ENCODE measurements around the gene PTPRJ. TPM values are rescaled to one million over a fixed set of nuclear protein-coding genes. Genes with fewer than 3 reads are reported as not detected.

Gene PTPRJ
- total RNA-seq, 1 donor from 2014 or later: 1.6 TPM

- FAIRE-seq (no peak), DNase-seq (ENCODE audit: low read depth) (peak; percentile 74)
- no peaks in the 10 kb centered on the region for H3K27me3 ChIP-seq (ENCODE audit: control insufficient read depth, insufficient read depth, low read length)
- no peak overlapping the region for H3K4me3 ChIP-seq (ENCODE audit: low read depth, low read length)
- TF ChIP-seq CTCF (IDR thresholded peaks at IDR 0.05; ENCODE audit: insufficient read depth, low read length, severe bottlenecking): peak; percentile 44
- H3K36me3 ChIP-seq (ENCODE audit: control insufficient read depth, insufficient read depth, low read length): no peaks in the 10 kb centered on the region
Measured at GRCh38 chr11:48116437-48117228, 136.3 kb downstream of the PTPRJ start.

GRCh38 chr11:48122246-48122645 lies 141.9 kb downstream of the PTPRJ start:
- H3K27me3 ChIP-seq (ENCODE audit: control insufficient read depth, insufficient read depth, low read length): no peaks in the 10 kb centered on the region
- no peak for DNase-seq (ENCODE audit: low read depth)
- FAIRE-seq: no peak
- no peak for TF ChIP-seq CTCF (IDR thresholded peaks at IDR 0.05; ENCODE audit: insufficient read depth, low read length, severe bottlenecking)
- no peaks in the 10 kb centered on the region for H3K36me3 ChIP-seq (ENCODE audit: control insufficient read depth, insufficient read depth, low read length)
- no peak overlapping the region for H3K4me3 ChIP-seq (ENCODE audit: low read depth, low read length)

GRCh38 chr11:48122656-48123055 lies 142.3 kb downstream of the PTPRJ start:
- no peaks in the 10 kb centered on the region for H3K27me3 ChIP-seq (ENCODE audit: control insufficient read depth, insufficient read depth, low read length)
- no peak overlapping the region for H3K4me3 ChIP-seq (ENCODE audit: low read depth, low read length)
- H3K36me3 ChIP-seq (ENCODE audit: control insufficient read depth, insufficient read depth, low read length): no peaks in the 10 kb centered on the region
- TF ChIP-seq CTCF (IDR thresholded peaks at IDR 0.05; ENCODE audit: insufficient read depth, low read length, severe bottlenecking): no peak
- FAIRE-seq (no peak), DNase-seq (ENCODE audit: low read depth) (no peak)

GRCh38 chr11:48123254-48123875 lies 143.0 kb downstream of the PTPRJ start:
- Histone ChIP-seq H3K4me3 (ENCODE audit: low read depth, low read length) (no peak overlapping the region), H3K36me3 (ENCODE audit: control insufficient read depth, insufficient read depth, low read length) (no peaks in the 10 kb centered on the region), H3K27me3 (ENCODE audit: control insufficient read depth, insufficient read depth, low read length) (no peaks in the 10 kb centered on the region)
- FAIRE-seq: no peak
- no peak for TF ChIP-seq CTCF (IDR thresholded peaks at IDR 0.05; ENCODE audit: insufficient read depth, low read length, severe bottlenecking)
- DNase-seq (ENCODE audit: low read depth): no peak

GRCh38 chr11:48123934-48124755 lies 143.8 kb downstream of the PTPRJ start:
- no peak for FAIRE-seq

More at GRCh38 chr11:48123934-48124755, 143.8 kb downstream of the PTPRJ start:
- H3K27me3 ChIP-seq (ENCODE audit: control insufficient read depth, insufficient read depth, low read length): no peaks in the 10 kb centered on the region
- H3K36me3 ChIP-seq (ENCODE audit: control insufficient read depth, insufficient read depth, low read length): no peaks in the 10 kb centered on the region
- no peak overlapping the region for H3K4me3 ChIP-seq (ENCODE audit: low read depth, low read length)
- no peak for TF ChIP-seq CTCF (IDR thresholded peaks at IDR 0.05; ENCODE audit: insufficient read depth, low read length, severe bottlenecking)
- DNase-seq (ENCODE audit: low read depth): no peak

Measured in bronchial epithelial cell (primary cell).